A549 (cell line): ENCODE measurements around the gene PRSS37. TPM values are rescaled to one million over a fixed set of nuclear protein-coding genes. Genes with fewer than 3 reads are reported as not detected.

ENCODE experiments used
- ATAC-seq, 2 experiments: fragments of 200-7000 bp in 1 of 2; fragments of >200 bp in 1 of 2; cut with Nextera tagmentation in 1 of 2; cut with Tn5 transposase in 1 of 2; 3 replicates each; pipeline versions ENCODE4 v1.8.0 to v1.9.1; 2018 to 2020; ENCODE audit warnings: mild to moderate bottlenecking in 1 of 2, moderate library complexity in 1 of 2
- CTCF ChIA-PET: fragments of 300-600 bp; sonication (Branson Sonifier 250); formaldehyde crosslinking; extraction: SDS; loops from one replicate; lab custom pipeline; 2021; ENCODE audit warnings: antibody characterized with exemption, inconsistent platforms; lab: Yijun Ruan, JAX
- POLR2A ChIA-PET: fragments of 350-600 bp; formaldehyde crosslinking; extraction: SDS; loops from one replicate; lab custom pipeline; 2021; ENCODE audit warnings: antibody characterized with exemption, inconsistent platforms; lab: Yijun Ruan, JAX
- DNase-seq, 2 experiments: peaks; one replicate each; pipeline versions ENCODE4 v3.0.0 to v3.0.0-alpha.2; 2011 to 2016; ENCODE audit warnings: low read depth in 1 of 2, low spot score in 1 of 2
- FAIRE-seq: peaks from 2 replicates; lab custom pipeline; 2011; peaks lifted over from hg19 to GRCh38; lab: Jason Lieb, UNC
- H3K27ac ChIP-seq, 2 experiments: fragments of >200 bp; sonication (Bioruptor Twin); formaldehyde crosslinking; 3 replicates each; pipeline ENCODE4 v1.5.1; 2016 to 2017
- H3K4me1 ChIP-seq: fragments of >200 bp; sonication (Bioruptor Twin); formaldehyde crosslinking; 3 replicates; pipeline ENCODE4 v1.6.1; 2016
- H3K4me2 ChIP-seq: fragments of >200 bp; sonication (Bioruptor Twin); formaldehyde crosslinking; 3 replicates; pipeline ENCODE4 v1.6.1; 2016
- H3K4me3 ChIP-seq: fragments of >200 bp; sonication (Bioruptor Twin); formaldehyde crosslinking; 3 replicates; pipeline ENCODE4 v1.5.1; 2016
- H3K9me3 ChIP-seq: fragments of >200 bp; sonication (Bioruptor Twin); formaldehyde crosslinking; 3 replicates; pipeline ENCODE4 v1.6.1; 2016
- BHLHE40 ChIP-seq: IDR thresholded peaks from 2 replicates; pipeline ENCODE4 v1.6.1; 2012; ENCODE audit warnings: low read depth, low read length, inconsistent platforms
- CBX2 ChIP-seq: fragments of 200-600 bp; sonication (generic); IDR thresholded peaks from 2 replicates; pipeline ENCODE4 v1.6.1; 2016; ENCODE audit warnings: low read depth, mild to moderate bottlenecking, borderline replicate concordance
- CBX8 ChIP-seq: fragments of 200-600 bp; sonication (generic); IDR thresholded peaks from 2 replicates; pipeline ENCODE4 v1.6.1; 2016
- E2F6 ChIP-seq: IDR thresholded peaks from 2 replicates; pipeline ENCODE4 v1.6.1; 2012; ENCODE audit warnings: low read depth, borderline replicate concordance
- EHMT2 ChIP-seq: fragments of 200-600 bp; sonication (generic); IDR thresholded peaks from 2 replicates; pipeline ENCODE4 v1.6.1; 2016; ENCODE audit warnings: antibody characterized with exemption, low read depth, mild to moderate bottlenecking, moderate library complexity
- ESRRA ChIP-seq: fragments of 150-350 bp; IDR thresholded peaks from 2 replicates; pipeline ENCODE4 v1.6.1; 2014; ENCODE audit warnings: mild to moderate bottlenecking, low read length, borderline replicate concordance
- FOSB ChIP-seq: fragments of 250-450 bp; sonication (Bioruptor Pico); IDR thresholded peaks from 2 replicates; pipeline ENCODE4 v1.5.0; 2020; ENCODE audit warnings: mild to moderate bottlenecking, moderate library complexity
- HMGXB4 ChIP-seq: fragments of 250-450 bp; sonication (Bioruptor Pico); IDR thresholded peaks from 2 replicates; pipeline ENCODE4 v1.5.0; 2021; ENCODE audit warnings: mild to moderate bottlenecking, moderate library complexity, borderline replicate concordance
- HOXA7 ChIP-seq: fragments of 250-450 bp; sonication (Bioruptor Pico); IDR thresholded peaks from 2 replicates; pipeline ENCODE4 v1.5.0; 2020; ENCODE audit warnings: mild to moderate bottlenecking, moderate library complexity
- HOXB5 ChIP-seq: fragments of 250-450 bp; sonication (Bioruptor Pico); IDR thresholded peaks from 2 replicates; pipeline ENCODE4 v1.5.0; 2020; ENCODE audit warnings: mild to moderate bottlenecking, moderate library complexity
- JUN ChIP-seq, 2 experiments: fragments of >200 bp; sonication (Bioruptor Twin); formaldehyde crosslinking; IDR thresholded peaks; 2 replicates in 1 of 2; 3 replicates in 1 of 2; pipeline ENCODE4 v1.6.1; 2016 to 2017
- MAFK ChIP-seq: fragments of 450-650 bp; IDR thresholded peaks from 2 replicates; pipeline ENCODE4 v1.6.1; 2014; ENCODE audit not compliant: partially characterized antibody
- MAZ ChIP-seq: fragments of 150-350 bp; IDR thresholded peaks from 2 replicates; pipeline ENCODE4 v1.6.1; 2014; ENCODE audit warnings: antibody characterized with exemption, low read depth, low read length, borderline replicate concordance
- MYC ChIP-seq: IDR thresholded peaks from 2 replicates; pipeline ENCODE4 v1.6.1; 2012; ENCODE audit warnings: mild to moderate bottlenecking, inconsistent platforms, low read length, improper control_type of control experiment, borderline replicate concordance
- NPAS2 ChIP-seq: fragments of 250-450 bp; sonication (Bioruptor Pico); IDR thresholded peaks from 2 replicates; pipeline ENCODE4 v1.8.0; 2022; ENCODE audit warnings: mild to moderate bottlenecking, moderate library complexity, borderline replicate concordance
- PBX3 ChIP-seq: IDR thresholded peaks from 2 replicates; pipeline ENCODE4 v1.6.1; 2012
- RARB ChIP-seq: fragments of 250-450 bp; sonication (Bioruptor Pico); IDR thresholded peaks from 2 replicates; pipeline ENCODE4 v1.8.0; 2021; ENCODE audit warnings: mild to moderate bottlenecking, moderate library complexity
- RCOR1 ChIP-seq: fragments of 150-350 bp; IDR thresholded peaks from 2 replicates; pipeline ENCODE4 v1.6.1; 2014; ENCODE audit warnings: antibody characterized with exemption, low read length, low read depth
- REST ChIP-seq: fragments of 200-600 bp; sonication (generic); IDR thresholded peaks from 2 replicates; pipeline ENCODE4 v1.6.1; 2016; ENCODE audit warnings: antibody characterized with exemption, mild to moderate bottlenecking, moderate library complexity
- WGBS: methylation state at CpG from one replicate; pipeline ENCODE4 v1.1.6; 2017; ENCODE audit errors: missing lambda C conversion rate; 5-methylcytosine and 5-hydroxymethylcytosine counted together
- polyA plus RNA-seq, 4 experiments: library from polyadenylated mRNA; depleted of rRNA in 3 of 4; stranded (reverse); fragments of >200 nt; fragmentation: RNase III in 1 of 4; extraction: RNeasy Plus Mini Kit Qiagen cat#74134 plus additional on column Dnase treatment in 1 of 4; gene quantifications; 2 replicates in 3 of 4; 3 replicates in 1 of 4; pipeline ENCODE4 v1.2.3, GENCODE V29; 2011 to 2017

Gene PRSS37
- polyA plus RNA-seq, 2 of the 4 experiments (the other 2 are of a cell fraction): not detected

GRCh38 chr7:141884539-141885225, 43.4 kb upstream of the PRSS37 start:
- Histone ChIP-seq H3K27ac (no peak overlapping the region), H3K4me2 (no peak overlapping the region), H3K4me3 (no peak overlapping the region), H3K9me3 (no peaks in the 10 kb centered on the region), H3K4me1 (no peaks in the 10 kb centered on the region)
- 18% methylated on average over 5 of the region's 5 CpGs for WGBS
- TF ChIP-seq BHLHE40 (no peak), MAFK (no peak), ESRRA (no peak), HOXA7 (CRISPR knock-in tag) (no peak), RCOR1 (no peak), JUN (IDR thresholded peaks at IDR 0.05) (no peak), E2F6 (no peak), MYC (no peak), FOSB (CRISPR knock-in tag) (no peak), MAZ (no peak), PBX3 (no peak), HMGXB4 (CRISPR knock-in tag) (no peak), HOXB5 (CRISPR knock-in tag) (no peak), NPAS2 (no peak), REST (no peak), CBX8 (no peak), CBX2 (no peak), RARB (CRISPR knock-in tag) (no peak)
- ChIA-PET CTCF (interaction anchor here (1.0 kb wide), 1 partner anchor 215 kb away, joined by 3 read pairs; no protein-coding TSS in a partner anchor), POLR2A (no interaction called here)
- no peak for ATAC-seq
- FAIRE-seq: no peak
- no peak for DNase-seq

- no peak for ATAC-seq
- WGBS: 11% methylated on average over 5 of the region's 5 CpGs
- no peak for TF ChIP-seq PBX3
- no peak for TF ChIP-seq CBX2
- TF ChIP-seq EHMT2: no peak
- TF ChIP-seq, all 56 proteins: peak for 0
- ChIA-PET CTCF (no interaction called here), POLR2A (no interaction called here)
- Histone ChIP-seq H3K9me3 (no peaks in the 10 kb centered on the region), H3K4me2 (no peak overlapping the region), H3K4me1 (no peaks in the 10 kb centered on the region), H3K4me3 (no peak overlapping the region), H3K27ac (no peak overlapping the region)
- DNase-seq: no peak
- no peak for FAIRE-seq
Observed at GRCh38 chr7:141880960-141881359, 39.7 kb upstream of the PRSS37 start.
